Esophagus muscularis mucosa (tissue), 4 donors: ENCODE results near the gene ARL2BP. TPM values are rescaled to one million over a fixed set of nuclear protein-coding genes. Genes with fewer than 3 reads are reported as not detected.
A peak's percentile ranks its signal among the peaks of the same experiment; 100 is the strongest.

Source experiments
- DNase-seq: peaks from one replicate; pipeline ENCODE4 v3.0.0-alpha.2; 2017; ENCODE audit errors: extremely low spot score
- H3K27ac ChIP-seq, 4 donors: fragments of 200-600 bp; sonication (generic); replicated peaks in 1 of 4; 1 replicate in 3 of 4; 2 replicates in 1 of 4; pipeline ENCODE4 v1.5.1; 2016 to 2019; ENCODE audit warnings: mild to moderate bottlenecking in 1 of 4
- H3K27me3 ChIP-seq, 4 donors: fragments of 200-600 bp; sonication (generic); one replicate each; pipeline versions ENCODE4 v1.5.1 to v1.6.0; 2016 to 2019
- H3K36me3 ChIP-seq, 4 donors: fragments of 200-600 bp; sonication (generic); one replicate each; pipeline ENCODE4 v1.5.1; 2016 to 2019
- H3K4me1 ChIP-seq, 4 donors: fragments of 200-600 bp; sonication (generic); one replicate each; pipeline ENCODE4 v1.5.1; 2016 to 2019
- H3K4me3 ChIP-seq, 4 donors: fragments of 200-600 bp; sonication (generic); 1 replicate in 2 of 4; 2 replicates in 2 of 4; pipeline ENCODE4 v1.5.1; 2016 to 2019; ENCODE audit warnings: mild to moderate bottlenecking in 4 of 4, moderate library complexity in 1 of 4
- H3K9me3 ChIP-seq, 4 donors: fragments of 200-600 bp; sonication (generic); 1 replicate in 3 of 4; 2 replicates in 1 of 4; pipeline ENCODE4 v1.5.1; 2016 to 2019
- EP300 ChIP-seq: sonication (generic); formaldehyde crosslinking; IDR thresholded peaks from one replicate; pipeline ENCODE4 v1.6.1; 2017; ENCODE audit warnings: antibody characterized with exemption
- POLR2A ChIP-seq: fragments of 450-650 bp; IDR thresholded peaks from one replicate; pipeline ENCODE4 v1.6.1; 2017; ENCODE audit warnings: antibody characterized with exemption, moderate library complexity, mild to moderate bottlenecking, low read depth
- POLR2AphosphoS5 ChIP-seq, 2 donors: sonication (generic); formaldehyde crosslinking; IDR thresholded peaks; one replicate each; pipeline ENCODE4 v1.6.1; 2017; ENCODE audit warnings: antibody characterized with exemption in 2 of 2
- WGBS: methylation state at CpG from one replicate; pipeline ENCODE4 v1.1.5; 2018; 5-methylcytosine and 5-hydroxymethylcytosine counted together
- intact Hi-C: fragments of 100-400 bp; cut with DNase I; formaldehyde crosslinking; loops from one replicate; pipeline ENCODE4 v1.15.1; 2023
- total RNA-seq, 4 donors: library from RNA; depleted of rRNA; stranded (reverse); fragments of >200 nt; gene quantifications; one replicate each; pipeline versions ENCODE4 v1.1.0 to v1.2.1, GENCODE V29; 2016
- TF ChIP-seq, protein P1 (sequence below), 3 experiments: fragments of 200-600 bp in 2 of 3; fragments of 450-650 bp in 1 of 3; sonication (generic) in 2 of 3; IDR thresholded peaks; one replicate each; pipeline ENCODE4 v1.5.1; 2017 to 2019; ENCODE audit warnings: antibody characterized with exemption in 3 of 3, mild to moderate bottlenecking in 2 of 3, moderate library complexity in 1 of 3

ARL2BP gene
- total RNA-seq, 4 donors from 2014 or later = 58.1 to 77.4 (median 66.9) TPM

DNA sequence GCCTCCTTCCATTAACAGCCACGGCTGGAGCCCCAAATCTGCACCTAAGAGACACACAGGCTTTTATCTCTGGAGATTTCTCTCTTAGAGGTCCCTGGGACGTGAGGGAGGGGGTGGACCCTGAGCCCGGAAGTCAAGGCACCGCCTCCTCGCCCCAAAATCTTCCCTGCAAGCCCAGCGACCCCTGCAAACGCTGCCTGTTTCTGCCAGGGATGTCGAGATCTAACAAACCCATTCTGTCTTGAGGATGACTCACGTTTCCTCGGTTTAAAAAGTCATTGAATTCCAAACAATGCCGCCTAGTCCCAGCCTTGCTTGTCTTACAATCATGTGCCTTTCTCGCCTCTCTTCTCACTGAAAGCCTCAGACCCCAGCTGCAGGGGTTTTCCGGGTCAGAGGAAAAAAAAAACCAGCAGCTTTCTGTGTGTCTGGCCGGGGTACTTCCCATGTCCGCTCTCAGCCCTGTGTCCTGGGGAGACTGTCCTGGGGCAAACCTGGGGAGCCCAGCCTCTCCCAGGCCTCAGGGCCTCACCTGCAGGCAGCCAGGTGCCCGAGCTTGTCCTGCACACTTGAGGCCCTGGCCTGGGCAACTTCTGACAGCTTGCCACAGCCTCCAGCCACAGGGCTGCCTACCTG is 15.4 kb downstream of the ARL2BP start:
- no peaks in the 10 kb centered on the region for H3K27me3 ChIP-seq
- TF ChIP-seq POLR2AphosphoS5 (IDR thresholded peaks at IDR 0.05) (peak in 1 of 2 donors; percentile 20), POLR2A (no peak)
- peak overlapping the region; percentile 50 to 66 (median 58) for H3K27ac ChIP-seq
- H3K36me3 ChIP-seq = peaks cover 8 to 26% (median 14%) of the 10 kb centered on the region in 4 donors
- WGBS = 27% methylated on average over 16 of the region's 16 CpGs
- intact Hi-C loops = no loop called here
- no peaks in the 10 kb centered on the region for H3K9me3 ChIP-seq
- DNase-seq = no peak
- H3K4me3 ChIP-seq = peak overlapping the region in 1 of 4 donors; percentile 8
- H3K4me1 ChIP-seq = peaks cover 9 to 19% (median 14%) of the 10 kb centered on the region in 4 donors

DNA sequence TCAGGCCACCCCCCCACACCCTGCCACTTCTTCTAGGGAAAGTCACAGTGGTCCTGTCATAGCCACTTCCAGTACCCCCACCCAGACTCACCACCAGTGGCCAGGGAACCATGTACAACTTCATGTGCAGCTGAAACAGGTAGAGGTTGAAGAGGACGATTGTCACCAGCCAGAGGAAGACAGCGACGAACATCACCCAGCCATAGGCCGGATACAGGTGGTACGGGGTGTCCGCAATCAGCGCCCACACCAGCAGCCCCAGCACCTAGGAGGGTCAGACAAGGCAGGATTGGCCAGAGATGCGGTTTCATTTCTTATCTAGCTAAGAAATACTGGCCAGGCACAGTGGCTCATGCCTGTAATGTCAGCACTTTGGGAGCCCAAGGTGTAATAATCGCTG is 16.7 kb downstream of the ARL2BP start:
- TF ChIP-seq POLR2AphosphoS5 (IDR thresholded peaks at IDR 0.05) (no peak), EP300 (no peak), POLR2A (no peak)
- TF ChIP-seq, protein P1, sequence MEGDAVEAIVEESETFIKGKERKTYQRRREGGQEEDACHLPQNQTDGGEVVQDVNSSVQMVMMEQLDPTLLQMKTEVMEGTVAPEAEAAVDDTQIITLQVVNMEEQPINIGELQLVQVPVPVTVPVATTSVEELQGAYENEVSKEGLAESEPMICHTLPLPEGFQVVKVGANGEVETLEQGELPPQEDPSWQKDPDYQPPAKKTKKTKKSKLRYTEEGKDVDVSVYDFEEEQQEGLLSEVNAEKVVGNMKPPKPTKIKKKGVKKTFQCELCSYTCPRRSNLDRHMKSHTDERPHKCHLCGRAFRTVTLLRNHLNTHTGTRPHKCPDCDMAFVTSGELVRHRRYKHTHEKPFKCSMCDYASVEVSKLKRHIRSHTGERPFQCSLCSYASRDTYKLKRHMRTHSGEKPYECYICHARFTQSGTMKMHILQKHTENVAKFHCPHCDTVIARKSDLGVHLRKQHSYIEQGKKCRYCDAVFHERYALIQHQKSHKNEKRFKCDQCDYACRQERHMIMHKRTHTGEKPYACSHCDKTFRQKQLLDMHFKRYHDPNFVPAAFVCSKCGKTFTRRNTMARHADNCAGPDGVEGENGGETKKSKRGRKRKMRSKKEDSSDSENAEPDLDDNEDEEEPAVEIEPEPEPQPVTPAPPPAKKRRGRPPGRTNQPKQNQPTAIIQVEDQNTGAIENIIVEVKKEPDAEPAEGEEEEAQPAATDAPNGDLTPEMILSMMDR (IDR thresholded peaks at IDR 0.05) = no peak
- no peak for DNase-seq
- Histone ChIP-seq H3K4me1 (peaks cover 14 to 30% (median 18%) of the 10 kb centered on the region in 4 donors), H3K4me3 (no peak overlapping the region), H3K27me3 (no peaks in the 10 kb centered on the region), H3K36me3 (peaks cover 0 to 12% (median under 1%) of the 10 kb centered on the region in 4 donors), H3K9me3 (no peaks in the 10 kb centered on the region), H3K27ac (no peak overlapping the region)
- intact Hi-C loops = no loop called here
- 99% methylated on average over 8 of the region's 9 CpGs for WGBS

DNA sequence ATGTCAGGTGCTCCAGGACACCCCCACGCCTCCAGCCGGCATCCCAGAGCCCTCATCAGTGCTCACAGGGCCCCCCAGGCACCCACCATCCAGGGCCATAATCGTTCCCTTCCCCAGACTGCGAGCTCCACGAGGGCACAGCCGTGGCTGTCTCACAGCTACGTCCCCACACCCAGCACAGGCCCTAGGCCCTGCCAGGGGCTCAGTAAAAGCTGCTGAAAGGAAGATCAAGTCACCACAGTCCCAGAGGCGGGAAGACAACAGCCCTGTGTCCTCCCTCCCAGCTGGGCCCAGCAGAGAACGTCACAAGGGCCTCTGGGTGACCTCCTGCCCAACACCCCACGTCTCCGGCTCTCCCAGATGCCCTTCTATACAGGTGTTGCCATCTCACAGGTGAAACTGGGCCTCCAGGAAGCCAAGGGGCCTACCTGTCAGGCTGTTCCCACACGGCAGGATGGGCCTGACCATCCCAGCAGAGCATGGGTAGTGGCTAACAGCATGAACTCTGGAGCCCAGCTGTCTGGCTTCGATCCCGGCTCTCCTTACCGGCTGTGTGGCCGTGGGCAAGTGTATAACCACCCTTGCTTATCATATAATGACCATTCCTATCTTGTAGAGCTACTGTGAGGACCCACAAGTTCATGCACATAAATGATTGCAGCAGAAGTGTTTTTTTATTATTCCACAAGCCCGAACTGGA is 17.9 kb downstream of the ARL2BP start:
- intact Hi-C loops = no loop called here
- 86% methylated on average over 14 of the region's 17 CpGs for WGBS
- peaks cover 14 to 30% (median 24%) of the 10 kb centered on the region in 4 donors for H3K4me1 ChIP-seq
- DNase-seq = no peak
- H3K27me3 ChIP-seq = no peaks in the 10 kb centered on the region
- no peak overlapping the region for H3K4me3 ChIP-seq
- H3K9me3 ChIP-seq = no peaks in the 10 kb centered on the region
- H3K27ac ChIP-seq = peak overlapping the region in 1 of 4 donors; percentile 14
- peaks cover 0 to 3% (median 0%) of the 10 kb centered on the region in 4 donors for H3K36me3 ChIP-seq
- no peak for TF ChIP-seq EP300
- TF ChIP-seq POLR2AphosphoS5 (IDR thresholded peaks at IDR 0.05) = no peak
- TF ChIP-seq, protein P1 (IDR thresholded peaks at IDR 0.05) = no peak
- TF ChIP-seq POLR2A = no peak

DNA sequence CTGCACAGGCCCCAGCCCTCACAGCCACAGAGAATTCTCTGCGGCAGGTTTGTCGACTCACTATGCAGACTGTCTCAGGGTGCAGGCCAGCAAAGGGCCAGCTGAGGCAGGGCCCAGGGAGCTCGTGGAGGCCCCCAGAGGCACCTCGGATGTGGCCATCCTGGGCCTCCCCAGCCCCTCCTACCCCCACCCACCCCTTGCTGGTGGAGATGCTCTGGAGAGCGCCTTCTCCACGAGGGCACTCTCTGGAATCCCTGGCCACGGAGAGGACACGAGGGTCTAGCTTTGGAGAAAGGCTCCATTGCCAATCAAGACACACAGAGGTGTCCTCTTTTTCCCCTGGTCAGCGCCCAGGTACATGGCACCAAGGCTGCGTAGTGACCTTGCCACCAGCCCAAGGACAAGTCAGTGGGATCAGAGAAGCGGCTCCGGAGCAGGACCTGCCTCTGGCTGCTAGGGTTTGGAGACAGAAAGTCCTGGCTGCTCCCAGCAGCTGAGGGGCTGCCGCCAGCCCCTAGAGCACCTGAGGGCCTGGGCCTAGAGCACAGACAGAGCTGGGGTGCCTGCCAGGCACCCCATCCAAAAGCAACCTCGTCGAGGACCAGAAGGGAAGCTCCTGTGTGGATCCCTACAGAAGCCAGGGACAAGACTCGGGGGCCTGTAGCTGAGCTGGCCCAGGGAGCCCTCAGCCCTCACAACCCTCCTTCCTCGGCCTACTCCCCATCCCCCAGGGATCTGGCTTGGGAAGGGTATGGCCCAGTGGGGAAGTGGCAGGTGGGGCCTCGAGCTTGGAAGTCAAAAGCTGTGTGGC is 18.7 kb downstream of the ARL2BP start:
- TF ChIP-seq EP300 (no peak), POLR2AphosphoS5 (IDR thresholded peaks at IDR 0.05) (no peak), POLR2A (no peak)
- TF ChIP-seq, protein P1 (IDR thresholded peaks at IDR 0.05) = no peak
- H3K4me3 ChIP-seq = no peak overlapping the region
- intact Hi-C loops = no loop called here
- peaks cover 14 to 30% (median 24%) of the 10 kb centered on the region in 4 donors for H3K4me1 ChIP-seq
- DNase-seq = no peak
- no peaks in the 10 kb centered on the region for H3K36me3 ChIP-seq
- H3K27ac ChIP-seq = no peak overlapping the region
- 90% methylated on average over 10 of the region's 18 CpGs for WGBS
- no peaks in the 10 kb centered on the region for H3K27me3 ChIP-seq
- H3K9me3 ChIP-seq = no peaks in the 10 kb centered on the region

DNA sequence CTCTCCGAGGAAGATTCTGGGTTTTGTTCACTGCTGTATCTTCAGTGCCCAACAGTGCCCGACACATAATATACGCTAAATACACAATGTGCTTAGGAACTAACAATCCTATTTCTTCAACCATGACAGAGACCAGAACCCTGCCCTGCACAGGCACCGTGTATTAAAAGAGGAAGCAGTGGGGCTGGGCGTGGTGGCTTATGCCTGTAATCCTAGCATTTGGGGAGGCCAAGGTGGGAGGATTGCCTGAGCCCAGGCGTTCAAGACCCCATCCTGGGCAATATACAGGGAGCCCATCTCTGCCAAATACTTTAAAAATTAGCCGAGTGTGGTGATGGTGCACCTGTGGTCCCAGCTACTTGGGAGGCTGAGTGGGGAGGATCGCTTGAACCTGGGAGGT is 19.3 kb downstream of the ARL2BP start:
- no peak overlapping the region for H3K27ac ChIP-seq
- peaks cover 14 to 30% (median 26%) of the 10 kb centered on the region in 4 donors for H3K4me1 ChIP-seq
- TF ChIP-seq POLR2AphosphoS5 (IDR thresholded peaks at IDR 0.05) (no peak), EP300 (no peak), POLR2A (no peak)
- TF ChIP-seq, protein P1 (IDR thresholded peaks at IDR 0.05) = no peak

More for the DNA sequence above, 19.3 kb downstream of the ARL2BP start:
- H3K9me3 ChIP-seq = no peaks in the 10 kb centered on the region
- no peak for DNase-seq
- no peak overlapping the region for H3K4me3 ChIP-seq
- 82% methylated on average over 8 of the region's 8 CpGs for WGBS
- intact Hi-C loops = no loop called here
- no peaks in the 10 kb centered on the region for H3K36me3 ChIP-seq
- H3K27me3 ChIP-seq = no peaks in the 10 kb centered on the region
